Measurements from ENCODE around the gene UBXN4. TPM values are rescaled to one million over a fixed set of nuclear protein-coding genes. Genes with fewer than 3 reads are reported as not detected.

The UBXN4 gene
- total RNA-seq, 1 experiment from 2014 or later, result 69.7 TPM

- ChIA-PET CTCF (interaction anchor here (1.3 kb wide), 1 partner anchor 27 kb away, joined by 4 read pairs; no protein-coding TSS in a partner anchor), POLR2A (no interaction called here), RAD21 (ENCODE audit: low non-redundant PET in 1 of 2, low total read pairs in 2 of 2, uncharacterized antibody in 2 of 2, unreplicated experiment in 2 of 2) (no interaction called here)
- no TSS peak for BruUV-seq (replicated peaks)
- intact Hi-C loops (cut with micrococcal nuclease), result no loop called here
- Histone ChIP-seq H3K4me3 (replicated peaks in 1 of 2; ENCODE audit: low read depth in 1 of 2, low read length in 2 of 2) (no peak overlapping the region), H3K4me1 (ENCODE audit: control insufficient read depth in 1 of 2, insufficient read depth in 2 of 2, low read length in 2 of 2) (no peaks in the 10 kb centered on the region), H3K79me2 (ENCODE audit: insufficient read depth, low read length) (no peaks in the 10 kb centered on the region), H3K36me3 (ENCODE audit: control insufficient read depth in 1 of 2, insufficient read depth in 2 of 2, low read length in 2 of 2) (no peaks in the 10 kb centered on the region), H3K27me3 (ENCODE audit: insufficient read depth, low read length) (no peaks in the 10 kb centered on the region), H3K4me2 (ENCODE audit: low read length) (no peak overlapping the region), H3K9me3 (ENCODE audit: control insufficient read depth in 1 of 2, insufficient read depth in 1 of 2, low read depth in 1 of 2, low read length in 2 of 2) (no peaks in the 10 kb centered on the region), H2AFZ (ENCODE audit: low read depth, low read length, poor library complexity, severe bottlenecking) (no peak overlapping the region), H4K20me1 (ENCODE audit: insufficient read depth) (no peaks in the 10 kb centered on the region), H3K27ac (ENCODE audit: low read depth, low read length) (no peak overlapping the region), H3K9me2 (ENCODE audit: insufficient read depth) (no peaks in the 10 kb centered on the region), H3K9ac (ENCODE audit: low read length) (no peak overlapping the region)
- DNase-seq (ENCODE audit: low read depth, low spot score) (no peak), ATAC-seq (no peak)
- no peak for TF ChIP-seq JUND (IDR thresholded peaks at IDR 0.05)
- TF ChIP-seq SP1 (IDR thresholded peaks at IDR 0.05; ENCODE audit: low read depth), result no peak
- no peak for TF ChIP-seq FOSL1 (IDR thresholded peaks at IDR 0.05; ENCODE audit: low read depth)
- TF ChIP-seq TCF7L2 (IDR thresholded peaks at IDR 0.05; ENCODE audit: borderline replicate concordance, extremely low read depth, insufficient read depth, insufficient read length), result no peak
- TF ChIP-seq, protein P1, sequence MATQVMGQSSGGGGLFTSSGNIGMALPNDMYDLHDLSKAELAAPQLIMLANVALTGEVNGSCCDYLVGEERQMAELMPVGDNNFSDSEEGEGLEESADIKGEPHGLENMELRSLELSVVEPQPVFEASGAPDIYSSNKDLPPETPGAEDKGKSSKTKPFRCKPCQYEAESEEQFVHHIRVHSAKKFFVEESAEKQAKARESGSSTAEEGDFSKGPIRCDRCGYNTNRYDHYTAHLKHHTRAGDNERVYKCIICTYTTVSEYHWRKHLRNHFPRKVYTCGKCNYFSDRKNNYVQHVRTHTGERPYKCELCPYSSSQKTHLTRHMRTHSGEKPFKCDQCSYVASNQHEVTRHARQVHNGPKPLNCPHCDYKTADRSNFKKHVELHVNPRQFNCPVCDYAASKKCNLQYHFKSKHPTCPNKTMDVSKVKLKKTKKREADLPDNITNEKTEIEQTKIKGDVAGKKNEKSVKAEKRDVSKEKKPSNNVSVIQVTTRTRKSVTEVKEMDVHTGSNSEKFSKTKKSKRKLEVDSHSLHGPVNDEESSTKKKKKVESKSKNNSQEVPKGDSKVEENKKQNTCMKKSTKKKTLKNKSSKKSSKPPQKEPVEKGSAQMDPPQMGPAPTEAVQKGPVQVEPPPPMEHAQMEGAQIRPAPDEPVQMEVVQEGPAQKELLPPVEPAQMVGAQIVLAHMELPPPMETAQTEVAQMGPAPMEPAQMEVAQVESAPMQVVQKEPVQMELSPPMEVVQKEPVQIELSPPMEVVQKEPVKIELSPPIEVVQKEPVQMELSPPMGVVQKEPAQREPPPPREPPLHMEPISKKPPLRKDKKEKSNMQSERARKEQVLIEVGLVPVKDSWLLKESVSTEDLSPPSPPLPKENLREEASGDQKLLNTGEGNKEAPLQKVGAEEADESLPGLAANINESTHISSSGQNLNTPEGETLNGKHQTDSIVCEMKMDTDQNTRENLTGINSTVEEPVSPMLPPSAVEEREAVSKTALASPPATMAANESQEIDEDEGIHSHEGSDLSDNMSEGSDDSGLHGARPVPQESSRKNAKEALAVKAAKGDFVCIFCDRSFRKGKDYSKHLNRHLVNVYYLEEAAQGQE (IDR thresholded peaks at IDR 0.05; ENCODE audit: low read depth), result no peak
- TF ChIP-seq POLR2A (IDR thresholded peaks at IDR 0.05; ENCODE audit: borderline replicate concordance, extremely low read depth, insufficient read depth, insufficient read length), result no peak
- TF ChIP-seq EGR1 (IDR thresholded peaks at IDR 0.05; ENCODE audit: low read depth), result no peak
- TF ChIP-seq, protein P2, sequence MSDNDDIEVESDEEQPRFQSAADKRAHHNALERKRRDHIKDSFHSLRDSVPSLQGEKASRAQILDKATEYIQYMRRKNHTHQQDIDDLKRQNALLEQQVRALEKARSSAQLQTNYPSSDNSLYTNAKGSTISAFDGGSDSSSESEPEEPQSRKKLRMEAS (IDR thresholded peaks at IDR 0.05), result no peak
- no peak for TF ChIP-seq CEBPB (IDR thresholded peaks at IDR 0.05; ENCODE audit: low read depth)
- TF ChIP-seq RAD21 (IDR thresholded peaks at IDR 0.05; ENCODE audit: low read depth), result no peak
- no peak for TF ChIP-seq ZFX (IDR thresholded peaks at IDR 0.05)
Observed at GRCh38 chr2:135825131-135825530, 83.5 kb downstream of the UBXN4 start.
